Kidney (tissue), 14 donors: ENCODE results near the gene BSND. TPM values are rescaled to one million over a fixed set of nuclear protein-coding genes. Genes with fewer than 3 reads are reported as not detected.

Experiments
- DNase-seq, 5 donors: peaks; one replicate each; pipeline ENCODE4 v3.0.0-alpha.2; 2013 to 2020
- FAIRE-seq: peaks from 2 replicates; lab custom pipeline; 2012; peaks lifted over from hg19 to GRCh38; lab: Jason Lieb, UNC
- H3K27ac ChIP-seq, 2 donors: one replicate each; pipeline ENCODE4 v1.7.0; 2013; ENCODE audit warnings: low read depth in 2 of 2, low read length in 2 of 2, inconsistent platforms in 1 of 2
- H3K27me3 ChIP-seq: one replicate; pipeline ENCODE4 v1.7.1; 2013; ENCODE audit warnings: low read length, inconsistent platforms; ENCODE audit not compliant: control insufficient read depth, insufficient read depth
- H3K36me3 ChIP-seq, 3 donors: one replicate each; pipeline versions ENCODE4 v1.7.0 to v1.7.1; 2013; ENCODE audit warnings: low read length in 3 of 3, control low read depth in 1 of 3, inconsistent platforms in 1 of 3; ENCODE audit not compliant: insufficient read depth in 3 of 3, control insufficient read depth in 2 of 3
- H3K4me1 ChIP-seq, 3 donors: one replicate each; pipeline versions ENCODE4 v1.7.0 to v1.7.1; 2013; ENCODE audit warnings: low read length in 3 of 3, inconsistent platforms in 1 of 3, low read depth in 1 of 3; ENCODE audit not compliant: control insufficient read depth in 2 of 3, insufficient read depth in 2 of 3
- H3K4me3 ChIP-seq, 3 donors: one replicate each; pipeline versions ENCODE4 v1.7.0 to v1.8.1; 2013; ENCODE audit warnings: low read length in 3 of 3, control low read depth in 1 of 3, inconsistent platforms in 1 of 3
- H3K9ac ChIP-seq, 3 donors: one replicate each; pipeline versions ENCODE4 v1.7.0 to v1.7.1; 2013; ENCODE audit warnings: low read length in 3 of 3, control low read depth in 1 of 3, inconsistent platforms in 1 of 3
- H3K9me3 ChIP-seq, 3 donors: one replicate each; pipeline versions ENCODE4 v1.7.0 to v1.7.1; 2013; ENCODE audit warnings: low read length in 3 of 3, control low read depth in 1 of 3, inconsistent platforms in 1 of 3; ENCODE audit not compliant: control insufficient read depth in 2 of 3, insufficient read depth in 1 of 3
- CTCF ChIP-seq: IDR thresholded peaks from 3 replicates; pipeline ENCODE4 v1.5.1; 2012; ENCODE audit warnings: mild to moderate bottlenecking, moderate library complexity, borderline replicate concordance; ENCODE audit not compliant: insufficient read depth; ENCODE audit errors: extremely low read depth
- intact Hi-C: fragments of 100-400 bp; cut with DNase I; formaldehyde crosslinking; loops from one replicate; pipeline ENCODE4 v1.11.1; 2022
- polyA plus RNA-seq: library from polyadenylated mRNA; stranded (reverse); fragments of 350-450 nt; fragmentation: Illumina TruSeq; extraction: RNeasy Lipid Tissue Mini Kit (QIAGEN cat#74804); gene quantifications from one replicate; pipeline ENCODE4 v1.2.3, GENCODE V29; 2014; ENCODE audit warnings: low read depth, low replicate concordance; ENCODE audit not compliant: insufficient read depth
- total RNA-seq: library from RNA; stranded (reverse); fragmentation: NEBNext Ultra II Directional; extraction: Animal tissue kit (Norgen Biotek cat#: 25700); gene quantifications from one replicate; pipeline ENCODE4 v1.2.1, GENCODE V29; 2021
- donor health status: control.
- donor health status: control.
- donor health status: control.
- donor health status: control.
- donor health status: control.
- donor health status: DM: yes; HTN: yes; CAD: no.
- donor health status: Normal renal cell carcinoma (clear cell type).

BSND gene
- total and polyA plus RNA-seq, 2 donors from 2014 or later: 1.4 to 22.7 TPM

GRCh38 chr1:54950369-54951163, 48.2 kb upstream of the BSND start:
- TF ChIP-seq CTCF: peak; percentile 87
- H3K4me3 ChIP-seq: peak overlapping the region in 2 of 3 donors; percentile 39 to 42
- H3K36me3 ChIP-seq: no peaks in the 10 kb centered on the region
- H3K4me1 ChIP-seq: peaks cover 0 to 8% (median 4%) of the 10 kb centered on the region in 3 donors
- H3K27me3 ChIP-seq: no peaks in the 10 kb centered on the region
- DNase-seq (peak; percentile 78 to 94 (median 89)), FAIRE-seq (peak; percentile 65)
- intact Hi-C loops: no loop called here
- peak overlapping the region in 1 of 3 donors; percentile 48 for H3K9ac ChIP-seq
- no peaks in the 10 kb centered on the region for H3K9me3 ChIP-seq
- peak overlapping the region in 1 of 2 donors; percentile 19 for H3K27ac ChIP-seq

GRCh38 chr1:54951810-54952226, 46.9 kb upstream of the BSND start:
- no peak overlapping the region for H3K9ac ChIP-seq
- FAIRE-seq: no peak
- no peak for DNase-seq
- no peak overlapping the region for H3K27ac ChIP-seq
- no peaks in the 10 kb centered on the region for H3K27me3 ChIP-seq
- H3K4me1 ChIP-seq: peaks cover 0 to 8% (median 4%) of the 10 kb centered on the region in 3 donors
- H3K9me3 ChIP-seq: no peaks in the 10 kb centered on the region
- H3K4me3 ChIP-seq: no peak overlapping the region
- no peaks in the 10 kb centered on the region for H3K36me3 ChIP-seq
- intact Hi-C loops: no loop called here
- TF ChIP-seq CTCF: no peak

- FAIRE-seq: no peak
- no peak for TF ChIP-seq CTCF
- intact Hi-C loops: no loop called here
- Histone ChIP-seq H3K9me3 (peaks cover 0 to 4% (median 0%) of the 10 kb centered on the region in 3 donors), H3K27ac (peak overlapping the region in 1 of 2 donors; percentile 7), H3K27me3 (no peaks in the 10 kb centered on the region), H3K4me3 (no peak overlapping the region), H3K4me1 (peaks cover 0 to 8% (median 4%) of the 10 kb centered on the region in 3 donors), H3K36me3 (no peaks in the 10 kb centered on the region), H3K9ac (no peak overlapping the region)
- no peak for DNase-seq
These were observed 45.6 kb upstream of the BSND start for GRCh38 chr1:54952950-54953718.
